Measurements from ENCODE around the gene MBNL3.

DNA sequence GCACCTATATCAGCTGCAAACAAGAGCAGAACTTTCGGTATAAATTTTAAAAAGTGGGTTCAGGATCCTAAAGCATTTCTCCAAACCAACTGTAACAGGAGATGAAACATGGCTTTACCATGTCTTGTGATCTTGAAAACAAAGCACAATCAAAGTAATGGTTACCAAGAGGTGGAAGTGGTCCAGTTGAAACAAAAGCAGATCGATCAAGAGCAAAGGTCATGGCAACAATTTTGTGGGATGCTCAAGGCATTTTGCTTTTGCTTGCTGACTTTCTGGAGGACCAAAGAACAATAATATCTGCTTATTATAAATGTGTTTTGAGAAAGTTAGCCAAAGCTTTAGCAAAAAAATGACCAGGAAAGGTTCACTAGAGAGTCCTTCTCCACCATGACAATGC, 152.7 kb downstream of the MBNL3 start:
- TF ChIP-seq CTCF (IDR thresholded peaks at IDR 0.05), result no peak
- no peak for TF ChIP-seq POLR2AphosphoS5 (IDR thresholded peaks at IDR 0.05)
